Muscle of arm (tissue), 12 donors: ENCODE results near the gene DST. TPM values are rescaled to one million over a fixed set of nuclear protein-coding genes. Genes with fewer than 3 reads are reported as not detected.
"Not testable (repeated sequence)": the region's sequence is repeated elsewhere in the genome, so short reads cannot be mapped to it uniquely, and the experiment has no call there.

Experiments
- DNase-seq: peaks from one replicate; pipeline ENCODE4 v3.0.0-alpha.2; 2013
- polyA plus RNA-seq, 12 donors: library from polyadenylated mRNA; unstranded; fragments of 120-200 nt; gene quantifications; one replicate each; pipeline ENCODE4 v1.2.1, GENCODE V29; 2013; ENCODE audit not compliant: insufficient read length in 12 of 12

Gene DST
- polyA plus RNA-seq, 12 donors: 146 to 300 (median 199) TPM

DNA sequence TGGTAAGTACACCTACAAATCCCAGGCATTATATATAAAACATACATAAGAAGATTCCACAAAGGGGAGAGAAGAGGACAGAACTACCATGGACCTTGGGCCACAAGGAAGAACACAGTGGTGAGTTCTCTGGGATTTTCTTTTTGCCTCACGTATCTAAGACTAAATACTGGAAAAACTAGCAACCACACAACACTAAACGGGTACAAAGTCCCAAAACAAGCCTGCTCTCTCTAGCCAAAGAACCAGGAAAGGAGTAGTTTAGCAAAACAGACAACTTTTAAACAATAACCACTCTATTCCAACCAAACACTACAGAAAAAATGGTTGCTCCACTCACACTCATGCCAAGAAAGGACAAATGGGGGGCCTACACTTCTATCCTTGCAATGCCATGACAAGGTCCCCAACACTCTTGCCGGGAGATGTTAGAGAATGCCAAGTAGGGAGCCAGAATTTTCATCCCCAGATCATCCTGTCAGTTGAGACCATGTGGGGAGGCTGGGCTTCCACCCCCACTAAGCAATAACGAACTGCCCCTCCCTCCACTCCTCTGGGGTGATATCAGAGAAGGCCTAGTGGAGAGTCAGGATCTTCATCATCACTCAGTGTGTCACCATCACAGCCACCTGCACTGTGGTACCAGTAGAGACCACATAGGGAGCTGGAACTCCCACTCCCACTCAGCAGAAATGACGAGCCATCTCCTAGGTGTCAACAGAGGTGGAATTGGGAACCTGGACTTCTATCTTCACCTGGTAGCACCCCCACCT, 123.5 kb downstream of the DST start:
- no peak for DNase-seq

DNA sequence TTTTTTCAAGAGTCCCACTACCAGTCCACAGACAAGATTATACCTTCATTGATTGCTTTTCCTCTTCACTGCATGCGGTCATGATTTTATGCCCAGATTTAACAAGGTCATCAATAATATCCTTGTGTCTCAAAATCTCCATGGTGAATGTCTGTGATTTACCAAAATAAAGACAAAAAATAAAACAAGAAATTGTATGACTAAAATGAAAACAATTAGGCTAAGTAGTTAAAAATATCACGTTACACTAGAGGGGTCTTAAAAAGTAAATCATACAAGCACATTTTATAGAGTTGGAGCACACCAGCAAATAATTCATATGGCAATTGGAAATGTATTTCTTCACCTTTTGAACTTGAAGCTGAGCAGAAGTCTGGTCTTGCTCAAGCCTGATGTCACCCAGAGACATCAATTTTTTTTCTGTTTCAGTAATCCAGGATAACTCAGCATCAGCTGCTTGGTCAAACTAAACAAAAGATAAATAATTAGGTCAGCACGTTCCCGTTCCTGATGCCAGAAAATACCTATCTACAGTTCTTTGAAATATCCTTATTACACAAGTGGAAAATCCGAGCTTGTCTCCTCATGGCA, 125.4 kb downstream of the DST start:
- DNase-seq: no peak

- DNase-seq: no peak
Measured at GRCh38 chr6:56516003-56516402, 126.7 kb downstream of the DST start.

DNA sequence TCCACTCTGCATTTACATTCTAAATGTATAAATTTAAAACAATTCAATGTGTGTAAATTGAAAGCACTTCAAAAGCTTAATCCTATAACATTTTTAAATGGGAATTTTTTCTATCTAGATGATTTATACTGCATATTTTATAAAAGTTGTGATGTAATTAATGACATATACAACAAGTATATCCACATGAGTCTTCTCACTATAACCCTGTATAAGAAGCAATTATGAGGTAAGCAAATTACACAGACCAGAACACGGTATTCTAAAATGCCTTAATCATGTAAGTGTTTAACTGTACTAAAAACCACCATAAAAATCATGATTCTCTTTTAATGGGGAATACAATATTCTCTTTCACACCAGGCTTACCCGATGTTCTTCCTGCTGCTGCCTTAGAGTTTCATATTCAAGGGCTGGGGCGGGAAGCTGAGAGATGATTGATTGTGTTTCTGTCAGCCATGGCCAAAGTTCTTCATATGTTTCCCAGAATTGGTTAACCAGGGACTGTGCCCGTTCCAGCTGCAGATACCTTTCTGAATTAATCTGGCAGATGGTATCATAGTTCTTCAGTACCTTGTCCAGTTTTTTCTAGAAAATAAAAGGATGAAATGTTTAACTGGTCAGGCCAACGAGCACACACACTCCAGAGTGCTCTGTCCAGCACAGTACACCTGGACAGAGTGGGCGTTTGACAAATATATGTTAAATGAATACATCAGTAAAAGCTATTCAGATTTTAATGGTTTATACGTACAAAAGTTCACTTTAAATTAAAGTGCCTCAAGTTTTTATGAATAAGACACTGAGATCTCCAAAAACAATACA, 127.4 kb downstream of the DST start:
- DNase-seq: no peak

DNA sequence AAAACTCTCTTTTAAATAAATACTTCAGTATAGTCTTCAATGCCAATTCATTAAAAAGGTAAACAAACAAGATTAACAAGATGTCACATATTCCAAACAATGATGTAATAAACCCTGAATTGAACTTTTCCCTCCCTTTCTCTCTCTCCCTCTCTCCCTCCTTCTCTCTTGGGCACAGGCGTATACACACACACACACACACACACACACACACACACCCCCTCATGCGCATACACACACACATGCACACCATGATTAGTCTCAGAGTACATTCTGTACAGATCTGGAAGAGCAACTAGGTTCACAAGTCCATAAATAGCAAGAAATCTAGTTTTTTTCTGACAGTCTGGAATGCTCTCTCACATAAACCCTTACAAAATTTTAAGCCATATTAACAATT, 128.3 kb downstream of the DST start:
- no peak for DNase-seq

DNA sequence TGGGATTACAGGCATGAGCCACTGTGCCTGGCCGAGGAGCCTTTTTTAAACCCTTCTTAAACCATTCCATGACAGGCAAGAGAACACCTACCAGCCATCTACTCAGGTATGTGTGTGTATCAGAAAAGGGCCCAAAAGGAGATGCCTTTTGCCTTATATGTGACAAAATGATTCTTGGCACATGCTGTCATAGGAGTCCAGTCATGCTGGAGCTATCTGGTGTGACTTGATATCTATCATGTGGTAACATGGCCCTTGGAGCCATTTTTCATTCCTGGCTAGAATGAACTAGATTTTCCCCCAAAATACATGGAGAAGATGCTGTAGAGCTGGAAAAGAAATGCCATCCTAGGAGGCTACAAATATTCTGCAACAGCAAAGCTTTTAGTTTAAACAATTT, 129.1 kb downstream of the DST start:
- DNase-seq: no peak

- DNase-seq: no peak
Measured at GRCh38 chr6:56511591-56511990, 131.1 kb downstream of the DST start.

GRCh38 chr6:56510984-56511531, 131.6 kb downstream of the DST start:
- no peak for DNase-seq

GRCh38 chr6:56509031-56509430, 133.7 kb downstream of the DST start:
- no peak for DNase-seq

DNA sequence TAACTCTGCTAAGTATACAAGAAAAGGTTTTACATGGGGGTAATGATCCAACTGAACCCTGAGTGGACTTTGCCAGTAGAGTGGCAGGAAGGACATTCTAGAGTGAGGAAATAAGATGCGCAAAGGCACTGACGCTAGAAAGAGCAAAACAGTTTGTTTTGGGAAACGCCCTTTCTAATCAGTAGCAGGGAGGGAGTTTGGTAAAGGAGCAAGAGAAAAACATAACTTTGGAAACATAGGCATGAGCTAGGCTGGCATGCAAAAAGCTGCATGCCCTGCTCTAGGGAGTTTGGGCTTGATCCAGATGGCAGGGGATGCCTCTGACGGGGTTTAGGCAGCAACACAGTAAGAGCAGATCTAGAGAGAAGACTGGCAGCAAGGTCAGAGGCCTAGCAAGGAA, 135.2 kb downstream of the DST start:
- no peak for DNase-seq

GRCh38 chr6:56505512-56506260, 137.0 kb downstream of the DST start:
- no peak for DNase-seq

DNA sequence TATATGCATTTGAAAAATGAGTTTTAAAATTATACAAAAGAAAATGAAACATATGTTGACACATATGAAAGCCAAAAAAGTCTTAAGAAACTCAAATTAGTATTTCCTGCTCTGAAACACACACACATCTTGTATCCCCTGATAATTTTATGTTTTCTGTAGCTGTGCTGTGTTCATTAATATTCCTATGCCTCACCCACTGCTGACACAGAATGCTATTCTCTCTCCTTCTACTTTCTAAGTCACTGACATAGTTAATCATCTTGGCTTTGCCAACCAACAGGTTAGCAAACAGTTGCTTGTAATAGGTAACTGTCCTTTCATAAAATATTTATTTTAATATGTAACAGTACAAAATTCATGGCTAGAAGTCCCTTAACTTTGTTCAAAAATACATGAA, 140.7 kb downstream of the DST start:
- no peak for DNase-seq

GRCh38 chr6:56499095-56499494, 143.6 kb downstream of the DST start:
- DNase-seq: no peak

DNA sequence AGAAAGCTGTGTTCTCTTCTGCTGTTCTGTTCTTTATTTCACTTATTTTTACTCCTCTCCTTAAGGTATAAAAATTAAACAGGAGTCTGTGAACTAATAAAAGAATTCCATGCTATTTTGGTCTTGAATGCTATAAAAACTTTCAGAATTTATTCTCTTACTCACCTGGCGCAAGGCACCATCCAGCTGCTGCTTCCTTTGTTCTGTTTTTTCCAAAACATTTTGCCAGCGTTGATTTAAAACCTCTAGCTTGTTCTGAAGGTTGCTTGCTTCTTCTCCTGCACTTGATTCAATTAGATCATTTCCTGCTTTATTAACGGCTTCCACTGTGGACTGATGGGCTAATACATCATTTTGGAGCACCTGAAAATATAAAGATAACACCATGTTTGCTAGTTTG, 145.0 kb downstream of the DST start:
- no peak for DNase-seq

- DNase-seq: no peak
Measured at GRCh38 chr6:56497240-56497639, 145.4 kb downstream of the DST start.

GRCh38 chr6:56496650-56497049, 146.0 kb downstream of the DST start:
- DNase-seq: not testable (repeated sequence)

DNA sequence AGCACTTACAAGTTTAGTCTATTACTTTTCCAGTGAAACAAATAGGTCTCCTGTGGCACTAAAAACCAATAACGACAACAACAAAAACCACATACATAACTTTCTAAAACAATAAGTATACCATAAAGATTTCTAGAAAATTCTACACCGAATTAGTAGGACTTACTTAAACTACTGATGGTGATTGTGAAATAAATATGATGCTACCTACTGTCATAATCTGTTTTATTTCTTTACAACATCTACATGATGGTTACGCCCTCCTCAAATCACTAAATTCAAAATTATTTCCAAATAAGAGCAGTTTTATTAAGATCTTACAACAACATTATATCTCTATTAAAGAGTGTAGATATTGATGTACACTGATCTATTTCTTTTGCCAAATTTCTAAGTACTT, 147.0 kb downstream of the DST start:
- no peak for DNase-seq

GRCh38 chr6:56491606-56492328, 150.9 kb downstream of the DST start:
- no peak for DNase-seq

DNA sequence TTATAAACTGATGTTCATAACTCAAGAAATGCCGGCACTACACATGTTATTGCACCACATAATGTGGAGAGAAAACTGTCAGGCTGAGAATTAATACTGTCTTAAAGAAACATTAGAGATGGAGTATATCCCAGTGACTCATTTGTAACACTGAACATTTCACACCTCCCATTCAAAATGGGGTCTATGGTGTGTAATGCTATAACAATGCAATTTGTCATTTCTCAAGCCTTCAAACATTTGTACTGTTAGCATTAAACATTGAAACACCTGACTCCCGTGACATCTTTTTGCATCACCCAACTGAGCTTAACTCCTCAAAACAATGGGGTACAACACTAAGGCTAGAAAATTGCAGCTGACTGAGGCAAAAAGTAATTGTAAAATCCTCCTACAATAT, 151.7 kb downstream of the DST start:
- DNase-seq: no peak

- DNase-seq: no peak
Measured at GRCh38 chr6:56489559-56489958, 153.1 kb downstream of the DST start.

DNA sequence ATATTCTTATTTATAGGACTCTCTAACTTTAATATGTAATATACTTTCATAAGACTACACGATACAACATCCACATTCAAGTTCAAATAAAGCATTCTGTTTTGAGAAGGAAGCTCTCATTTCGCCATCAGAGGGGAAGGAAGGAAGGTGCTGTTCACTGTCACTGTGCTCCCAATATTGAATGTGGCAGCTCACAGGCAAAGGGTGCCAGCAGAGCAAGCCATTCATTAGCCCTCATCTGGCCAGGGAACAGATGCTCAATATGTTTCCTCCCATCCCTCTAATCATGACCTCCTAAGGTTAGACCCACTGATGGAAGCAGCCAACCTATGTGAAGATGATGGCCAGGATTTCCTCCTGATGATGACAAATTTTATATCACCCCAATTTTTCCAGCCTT, 154.4 kb downstream of the DST start:
- DNase-seq: no peak
